SU-DHL-6 (cell line): Measurements from ENCODE around the gene ATAD1.

ENCODE experiments used
- H2AFZ ChIP-seq: fragments of 200-600 bp; sonication (generic); 2 replicates; pipeline ENCODE4 v1.6.1; 2014; ENCODE audit warnings: low read depth, mild to moderate bottlenecking, moderate library complexity, mixed read lengths, antibody characterized with exemption, low read length; ENCODE audit not compliant: severe bottlenecking
- H3F3A ChIP-seq: fragments of 200-600 bp; shearing (Covaris generic); 2 replicates; pipeline ENCODE4 v1.6.0; 2016; ENCODE audit warnings: antibody characterized with exemption, mild to moderate bottlenecking; ENCODE audit not compliant: insufficient read depth
- H3K27ac ChIP-seq: fragments of 200-600 bp; sonication (generic); 2 replicates; pipeline ENCODE4 v1.5.1; 2016; ENCODE audit warnings: low read depth, mild to moderate bottlenecking, low read length, moderate library complexity, mixed read lengths
- H3K27me3 ChIP-seq: fragments of 200-600 bp; sonication (generic), shearing (Covaris generic); 2 replicates; pipeline ENCODE4 v1.6.0; 2014; ENCODE audit warnings: mild to moderate bottlenecking, low read length
- H3K36me3 ChIP-seq: fragments of 200-600 bp; sonication (generic); 2 replicates; pipeline ENCODE4 v1.6.1; 2014; ENCODE audit warnings: mild to moderate bottlenecking, low read length, mixed read lengths
- H3K4me2 ChIP-seq: fragments of 300-600, 200-600 bp; shearing (Covaris generic), sonication (generic); 2 replicates; pipeline ENCODE4 v1.6.0; 2014; ENCODE audit warnings: low read length, low read depth, mild to moderate bottlenecking; ENCODE audit not compliant: poor library complexity, severe bottlenecking
- H3K4me3 ChIP-seq: fragments of 200-600 bp; sonication (generic); 2 replicates; pipeline ENCODE4 v1.5.1; 2014; ENCODE audit warnings: antibody characterized with exemption, low read length, mild to moderate bottlenecking, mixed read lengths; ENCODE audit not compliant: insufficient read depth, poor library complexity, severe bottlenecking
- H3K79me2 ChIP-seq: fragments of 200-600 bp; sonication (generic); 2 replicates; pipeline ENCODE4 v1.6.1; 2014; ENCODE audit warnings: mild to moderate bottlenecking, low read length, moderate library complexity; ENCODE audit not compliant: insufficient read depth
- H3K9ac ChIP-seq: fragments of 200-600 bp; sonication (generic); 2 replicates; pipeline ENCODE4 v1.7.0; 2014; ENCODE audit warnings: mild to moderate bottlenecking, low read length
- H3K9me2 ChIP-seq: fragments of 200-600 bp; sonication (generic); replicated peaks from 2 replicates; pipeline ENCODE4 v1.6.1; 2014; ENCODE audit warnings: low read length; ENCODE audit not compliant: insufficient read depth
- H3K9me3 ChIP-seq: fragments of 200-600 bp; sonication (generic); 2 replicates; pipeline ENCODE4 v1.6.1; 2014; ENCODE audit warnings: low read length, mixed read lengths; ENCODE audit not compliant: insufficient read depth
- H4K20me1 ChIP-seq: fragments of 200-600 bp; sonication (generic); 2 replicates; pipeline ENCODE4 v1.6.1; 2014; ENCODE audit warnings: low read depth, mild to moderate bottlenecking, antibody characterized with exemption, low read length, moderate library complexity, mixed read lengths
- CTCF ChIP-seq: fragments of 200-600 bp; sonication (generic); IDR thresholded peaks from one replicate; pipeline ENCODE4 v1.5.1; 2017; ENCODE audit warnings: antibody characterized with exemption, mild to moderate bottlenecking, low read length, moderate library complexity; ENCODE audit not compliant: insufficient read depth, poor library complexity, severe bottlenecking
- EZH2phosphoT487 ChIP-seq: fragments of 200-600 bp; sonication (generic), shearing (Covaris generic); conservative IDR thresholded peaks from 2 replicates; pipeline ENCODE4 v1.6.1; 2018; ENCODE audit warnings: mild to moderate bottlenecking, antibody characterized with exemption, low read length, moderate library complexity, mixed read lengths

ATAD1 gene

GRCh38 chr10:87826653-87827052 lies 8.6 kb upstream of the ATAD1 start:
- H3K36me3 ChIP-seq = no peaks in the 10 kb centered on the region
- no peaks in the 10 kb centered on the region for H3K79me2 ChIP-seq
- no peaks in the 10 kb centered on the region for H3K9me3 ChIP-seq
- H2AFZ ChIP-seq = no peak overlapping the region
- H3K27me3 ChIP-seq = no peaks in the 10 kb centered on the region
- TF ChIP-seq CTCF (no peak), EZH2phosphoT487 (no peak)
- no peaks in the 10 kb centered on the region for H3F3A ChIP-seq
- no peak overlapping the region for H3K4me3 ChIP-seq
- no peak overlapping the region for H3K9ac ChIP-seq
- H4K20me1 ChIP-seq = no peaks in the 10 kb centered on the region
- no peaks in the 10 kb centered on the region for H3K9me2 ChIP-seq
- H3K27ac ChIP-seq = no peak overlapping the region
- H3K4me2 ChIP-seq = no peak overlapping the region

GRCh38 chr10:87819289-87819585 lies 1.2 kb upstream of the ATAD1 start:
- peak overlapping the region; percentile 87 for H2AFZ ChIP-seq
- TF ChIP-seq CTCF (no peak), EZH2phosphoT487 (no peak)
- peak overlapping the region; percentile 92 for H3K4me2 ChIP-seq
- H3K9ac ChIP-seq = no peak overlapping the region
- H3K36me3 ChIP-seq = peaks cover 4% of the 10 kb centered on the region; the same call in 1 of the 2 replicates
- 0 out of 2 replicates have a peak, but pooled peaks cover 7% of the 10 kb centered on the region for H3F3A ChIP-seq
- no peak overlapping the region for H3K4me3 ChIP-seq
- H4K20me1 ChIP-seq = peaks cover 19% of the 10 kb centered on the region
- no peak overlapping the region for H3K27ac ChIP-seq
- no peaks in the 10 kb centered on the region for H3K9me3 ChIP-seq
- no peaks in the 10 kb centered on the region for H3K27me3 ChIP-seq
- peaks cover 37% of the 10 kb centered on the region for H3K79me2 ChIP-seq
- no peaks in the 10 kb centered on the region for H3K9me2 ChIP-seq

- Histone ChIP-seq H3K36me3 (peaks cover 10% of the 10 kb centered on the region; the same call in 1 of the 2 replicates), H3K9me2 (no peaks in the 10 kb centered on the region), H3K27ac (peak overlapping the region; percentile 61), H4K20me1 (peaks cover 19% of the 10 kb centered on the region), H2AFZ (peak overlapping the region; percentile 87), H3K9me3 (no peaks in the 10 kb centered on the region), H3K4me3 (peak overlapping the region; percentile 75), H3K9ac (peak overlapping the region; percentile 81), H3F3A (0 out of 2 replicates have a peak, but pooled peaks cover 7% of the 10 kb centered on the region), H3K4me2 (peak overlapping the region; percentile 92), H3K79me2 (peaks cover 43% of the 10 kb centered on the region), H3K27me3 (no peaks in the 10 kb centered on the region)
- TF ChIP-seq CTCF (peak; percentile 11), EZH2phosphoT487 (no peak)
Observed at GRCh38 chr10:87818505-87819288, 671 bp upstream of the ATAD1 start.
